Neural progenitor cell (in vitro differentiated cells): ENCODE data around the gene CHDH.

ENCODE experiments used
- EZH2 ChIP-seq: fragments of 200-600 bp; sonication (generic); IDR thresholded peaks from 2 replicates; pipeline ENCODE4 v1.6.1; 2017; ENCODE audit warnings: antibody characterized with exemption, mild to moderate bottlenecking, moderate library complexity
- EZH2phosphoT487 ChIP-seq: fragments of 200-600 bp; sonication (generic); IDR thresholded peaks from 2 replicates; pipeline ENCODE4 v1.6.1; 2017; ENCODE audit warnings: antibody characterized with exemption
- TF ChIP-seq, protein P1 (sequence below): fragments of 200-600 bp; sonication (generic); IDR thresholded peaks from 2 replicates; pipeline ENCODE4 v1.5.1; 2017; ENCODE audit warnings: antibody characterized with exemption, mild to moderate bottlenecking

DNA sequence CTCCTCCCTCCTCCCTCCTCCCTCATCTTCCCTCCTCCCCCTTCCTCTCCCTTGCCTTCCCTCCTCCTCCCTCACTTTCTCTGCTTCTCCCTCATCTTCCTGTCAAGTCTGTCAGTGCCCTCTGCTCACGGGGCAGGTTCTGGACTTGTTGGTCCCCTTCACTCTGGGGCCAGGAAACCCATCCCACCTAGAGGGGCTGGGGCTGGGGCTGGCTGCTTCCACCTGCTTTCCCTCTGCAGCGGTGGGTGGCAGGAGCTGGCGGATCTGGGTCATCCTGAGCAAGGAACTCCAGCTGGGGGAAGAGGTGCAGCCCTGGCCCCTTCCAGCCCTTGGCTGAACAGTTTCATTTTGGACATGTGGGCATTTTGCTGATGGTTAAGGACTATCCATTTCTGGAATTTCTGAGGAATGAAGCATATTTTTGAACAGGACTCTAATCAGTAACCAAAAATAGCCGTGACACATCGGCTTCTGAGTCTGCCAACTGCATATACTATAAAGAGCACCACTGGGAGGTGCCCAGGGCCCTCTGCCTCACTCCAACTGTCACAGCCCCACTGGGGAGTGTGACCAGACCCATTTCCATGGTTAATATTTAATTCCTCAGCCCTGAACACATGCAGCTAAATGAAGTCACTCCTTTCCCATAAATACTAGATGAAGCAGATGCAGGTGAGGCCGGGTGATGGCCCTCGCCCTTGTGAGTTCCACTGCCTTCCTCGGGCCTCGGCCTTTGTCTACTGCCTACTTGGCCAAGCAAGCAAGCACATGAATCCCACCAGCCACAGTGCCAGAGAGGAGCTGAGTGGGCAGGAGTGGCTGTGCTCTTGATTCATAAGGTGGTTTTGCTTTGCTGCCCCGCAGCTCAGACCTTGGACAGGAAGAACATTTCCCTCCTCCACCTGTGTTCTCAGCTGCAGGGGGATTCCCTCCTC, 39.8 kb downstream of the CHDH start:
- TF ChIP-seq, protein P1, sequence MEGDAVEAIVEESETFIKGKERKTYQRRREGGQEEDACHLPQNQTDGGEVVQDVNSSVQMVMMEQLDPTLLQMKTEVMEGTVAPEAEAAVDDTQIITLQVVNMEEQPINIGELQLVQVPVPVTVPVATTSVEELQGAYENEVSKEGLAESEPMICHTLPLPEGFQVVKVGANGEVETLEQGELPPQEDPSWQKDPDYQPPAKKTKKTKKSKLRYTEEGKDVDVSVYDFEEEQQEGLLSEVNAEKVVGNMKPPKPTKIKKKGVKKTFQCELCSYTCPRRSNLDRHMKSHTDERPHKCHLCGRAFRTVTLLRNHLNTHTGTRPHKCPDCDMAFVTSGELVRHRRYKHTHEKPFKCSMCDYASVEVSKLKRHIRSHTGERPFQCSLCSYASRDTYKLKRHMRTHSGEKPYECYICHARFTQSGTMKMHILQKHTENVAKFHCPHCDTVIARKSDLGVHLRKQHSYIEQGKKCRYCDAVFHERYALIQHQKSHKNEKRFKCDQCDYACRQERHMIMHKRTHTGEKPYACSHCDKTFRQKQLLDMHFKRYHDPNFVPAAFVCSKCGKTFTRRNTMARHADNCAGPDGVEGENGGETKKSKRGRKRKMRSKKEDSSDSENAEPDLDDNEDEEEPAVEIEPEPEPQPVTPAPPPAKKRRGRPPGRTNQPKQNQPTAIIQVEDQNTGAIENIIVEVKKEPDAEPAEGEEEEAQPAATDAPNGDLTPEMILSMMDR, result no peak
- TF ChIP-seq EZH2 (no peak), EZH2phosphoT487 (no peak)
